NCI-H1417 treated with DMSO at 0.1 percent for 48 hours (cell line): ENCODE measurements around the gene CMTM4.
"Not testable (repeated sequence)": the region's sequence is repeated elsewhere in the genome, so short reads cannot be mapped to it uniquely, and the experiment has no call there.

Source experiments
- DNase-seq: peaks from one replicate; lab custom pipeline; 2025; lab: John Stamatoyannopoulos, UW

Gene CMTM4

GRCh38 chr16:66592814-66593213 is 103.7 kb downstream of the CMTM4 start:
- DNase-seq = no peak

GRCh38 chr16:66592241-66592640 is 104.3 kb downstream of the CMTM4 start:
- no peak for DNase-seq

GRCh38 chr16:66591018-66591417 is 105.5 kb downstream of the CMTM4 start:
- DNase-seq = no peak

- DNase-seq = no peak
Measured at GRCh38 chr16:66590322-66590721, 106.2 kb downstream of the CMTM4 start.

- no peak for DNase-seq
Measured at GRCh38 chr16:66588981-66589713, 107.4 kb downstream of the CMTM4 start.

GRCh38 chr16:66587881-66588600 is 108.5 kb downstream of the CMTM4 start:
- DNase-seq = no peak

GRCh38 chr16:66585481-66586239 is 110.9 kb downstream of the CMTM4 start:
- no peak for DNase-seq

GRCh38 chr16:66581246-66581952 is 115.1 kb downstream of the CMTM4 start:
- DNase-seq = no peak

- DNase-seq = no peak
Measured at GRCh38 chr16:66580605-66581209, 115.8 kb downstream of the CMTM4 start.

- no peak for DNase-seq
Measured at GRCh38 chr16:66578651-66579531, 117.7 kb downstream of the CMTM4 start, which contains the start of gene CMTM2. Gene CMTM2 (plus strand): TSS chr16:66579463. CDS start chr16:66579608, 145 bp downstream.

- DNase-seq = no peak
Measured at GRCh38 chr16:66576296-66576695, 120.2 kb downstream of the CMTM4 start.

- no peak for DNase-seq
Measured at GRCh38 chr16:66575060-66575459, 121.5 kb downstream of the CMTM4 start.

- no peak for DNase-seq
Measured at GRCh38 chr16:66574531-66574930, 122.0 kb downstream of the CMTM4 start.

GRCh38 chr16:66574081-66574480 is 122.5 kb downstream of the CMTM4 start:
- DNase-seq = no peak

GRCh38 chr16:66572356-66572755 is 124.2 kb downstream of the CMTM4 start:
- no peak for DNase-seq

GRCh38 chr16:66569827-66570405 is 126.6 kb downstream of the CMTM4 start:
- no peak for DNase-seq

GRCh38 chr16:66569131-66569530 is 127.4 kb downstream of the CMTM4 start:
- no peak for DNase-seq

- DNase-seq = no peak
Measured at GRCh38 chr16:66568355-66568754, 128.2 kb downstream of the CMTM4 start.

GRCh38 chr16:66567270-66567669 is 129.3 kb downstream of the CMTM4 start:
- not testable (repeated sequence) for DNase-seq
